Measurements from ENCODE around the gene DCTN5.

DNA sequence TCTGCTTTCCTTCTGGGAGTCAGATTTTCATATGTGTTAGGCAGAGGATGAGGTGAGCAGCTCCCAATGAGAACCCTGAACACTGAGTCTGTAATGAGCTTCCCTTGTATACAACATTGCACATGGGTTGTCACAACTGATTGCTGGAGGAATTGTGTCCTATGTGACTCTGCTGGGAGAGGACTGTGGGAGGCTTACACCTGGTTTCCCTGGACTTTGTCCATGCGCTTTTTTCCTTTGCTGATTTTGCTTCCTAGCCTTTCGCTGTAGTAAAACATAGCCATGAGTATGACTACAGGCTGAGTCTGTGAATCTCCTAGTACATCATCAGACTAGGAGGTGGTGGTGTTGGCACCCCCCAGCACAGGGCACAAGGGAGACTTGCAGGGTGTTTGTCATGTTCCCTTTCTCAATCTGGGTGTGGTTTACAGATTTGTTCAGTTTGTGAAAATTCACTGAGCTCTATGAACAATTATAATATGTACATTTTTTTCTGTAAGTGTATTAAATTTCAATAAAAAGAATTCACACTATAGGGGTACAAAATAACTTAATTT is 35.7 kb downstream of the DCTN5 start:
- no peak for TF ChIP-seq GTF2F1 (IDR thresholded peaks at IDR 0.05; ENCODE audit: low read length)
- no peak for TF ChIP-seq REST (IDR thresholded peaks at IDR 0.05; ENCODE audit: borderline replicate concordance in 1 of 2, low read depth in 1 of 2, low read length in 2 of 2)
- no peak for TF ChIP-seq POLR2A (IDR thresholded peaks at IDR 0.05; ENCODE audit: insufficient read depth in 1 of 2, low read depth in 2 of 2, low read length in 2 of 2)
- TF ChIP-seq SRSF1 (optimal IDR thresholded peaks at IDR 0.05; ENCODE audit: low read depth, low read length), result no peak
- TF ChIP-seq CTCF (CRISPR knock-in tag; IDR thresholded peaks at IDR 0.05), result no peak
- TF ChIP-seq TBP (CRISPR knock-in tag; IDR thresholded peaks at IDR 0.05), result no peak
- TF ChIP-seq EZH2 (conservative IDR thresholded peaks at IDR 0.05; ENCODE audit: low read depth, low read length), result no peak
- TF ChIP-seq KMT2B (CRISPR knock-in tag; IDR thresholded peaks at IDR 0.05), result no peak
- no peak for TF ChIP-seq ZZZ3 (CRISPR knock-in tag; IDR thresholded peaks at IDR 0.05; ENCODE audit: borderline replicate concordance)
- TF ChIP-seq KDM2A (CRISPR knock-in tag; IDR thresholded peaks at IDR 0.05; ENCODE audit: borderline replicate concordance, low read depth), result no peak
- no peak for TF ChIP-seq ZNF609 (CRISPR knock-in tag; IDR thresholded peaks at IDR 0.05; ENCODE audit: borderline replicate concordance)
- TF ChIP-seq CBFB (CRISPR knock-in tag; IDR thresholded peaks at IDR 0.05), result no peak
